SIG-M5 treated with dmso at 0.1 percent for 504 hours (cell line): ENCODE results near the gene HTR7.
"Not testable (repeated sequence)": the region's sequence is repeated elsewhere in the genome, so short reads cannot be mapped to it uniquely, and the experiment has no call there.

Experiments
- DNase-seq: peaks from one replicate; lab custom pipeline; 2025; ENCODE audit not compliant: unreplicated experiment; lab: John Stamatoyannopoulos, UW

HTR7 gene

DNA sequence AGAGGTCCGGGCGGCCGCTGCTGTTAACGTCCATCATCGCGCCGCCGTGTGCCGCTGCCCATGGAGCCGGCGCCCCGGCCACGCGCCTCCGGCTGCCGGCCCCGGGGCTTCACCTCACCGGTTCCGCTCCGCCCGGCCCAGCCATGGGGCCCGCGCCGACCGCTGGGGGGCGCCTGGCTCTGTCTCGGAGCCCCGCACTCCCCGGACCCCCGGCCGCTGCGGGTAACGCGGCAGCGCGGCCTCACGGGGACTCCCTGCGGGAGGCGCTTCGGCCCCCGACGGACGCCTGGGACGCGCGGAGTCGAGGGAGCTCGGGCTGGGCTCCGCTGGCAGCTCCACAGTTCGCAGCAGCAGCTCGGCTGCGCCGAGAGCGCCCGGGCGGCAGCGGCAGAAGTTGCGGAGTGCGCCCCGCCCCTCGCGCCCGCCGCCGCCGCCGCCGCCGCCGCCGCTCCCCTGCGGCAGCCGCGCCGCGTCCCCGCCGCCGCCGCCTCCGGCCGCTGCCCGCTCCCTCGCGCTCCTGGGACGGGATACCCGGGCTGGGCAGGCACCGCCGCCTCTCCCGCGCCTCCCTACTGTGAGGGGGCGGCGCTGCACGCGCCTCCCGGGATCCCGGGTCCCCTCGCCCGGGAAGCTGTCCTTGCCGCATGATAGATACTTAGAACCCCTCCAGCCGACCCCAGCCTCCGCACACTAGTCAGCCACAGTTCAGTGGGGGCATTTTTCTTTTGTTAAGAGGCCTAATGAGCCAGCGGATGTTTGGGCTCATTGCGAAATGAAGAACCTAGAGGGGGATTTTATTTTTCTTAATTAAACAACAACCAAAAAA is at the start of gene HTR7:
Gene HTR7, minus strand, starts transcription at position 405 of the 826 bp plus-strand sequence. Its CDS starts 368 bp downstream, at position 37.
- no peak for DNase-seq

DNA sequence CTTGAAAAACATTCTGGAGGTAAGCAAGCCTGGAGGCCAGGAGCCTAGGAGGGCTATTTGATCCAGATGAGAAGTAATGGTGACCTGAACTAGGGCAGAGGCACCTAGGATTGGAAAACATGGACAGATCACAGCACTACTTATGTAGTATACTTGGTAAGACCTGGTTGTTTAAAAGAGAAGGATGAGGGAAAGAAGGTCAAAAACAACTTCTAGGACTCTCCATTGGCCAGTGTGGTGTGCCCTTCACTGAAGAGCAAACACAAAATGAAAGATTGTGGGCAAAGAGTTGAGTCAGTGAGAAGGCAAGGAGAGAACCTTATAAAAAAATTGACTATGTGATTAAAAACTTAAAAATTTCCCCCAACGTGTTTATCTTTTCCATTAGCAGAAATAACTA is 48.8 kb upstream of the HTR7 start:
- no peak for DNase-seq

DNA sequence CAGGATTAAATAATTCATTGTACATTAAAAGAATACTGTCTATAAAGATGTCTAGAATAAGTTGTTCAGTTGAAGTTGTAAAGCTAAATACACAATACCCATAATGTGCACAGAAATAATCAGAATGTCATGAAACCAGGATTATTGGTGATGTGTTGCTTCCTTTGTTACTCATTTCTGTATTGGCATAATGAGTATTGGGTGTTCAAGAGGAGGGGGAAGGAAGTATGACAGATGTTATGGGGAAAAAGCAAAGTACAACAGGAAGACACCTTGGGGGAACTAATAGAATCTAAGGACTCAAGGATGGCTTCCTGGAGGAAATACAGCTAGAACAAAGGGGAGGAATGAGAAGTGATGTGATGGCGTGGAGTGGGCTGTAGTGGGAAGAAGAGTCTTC is 48.1 kb upstream of the HTR7 start:
- DNase-seq: no peak

DNA sequence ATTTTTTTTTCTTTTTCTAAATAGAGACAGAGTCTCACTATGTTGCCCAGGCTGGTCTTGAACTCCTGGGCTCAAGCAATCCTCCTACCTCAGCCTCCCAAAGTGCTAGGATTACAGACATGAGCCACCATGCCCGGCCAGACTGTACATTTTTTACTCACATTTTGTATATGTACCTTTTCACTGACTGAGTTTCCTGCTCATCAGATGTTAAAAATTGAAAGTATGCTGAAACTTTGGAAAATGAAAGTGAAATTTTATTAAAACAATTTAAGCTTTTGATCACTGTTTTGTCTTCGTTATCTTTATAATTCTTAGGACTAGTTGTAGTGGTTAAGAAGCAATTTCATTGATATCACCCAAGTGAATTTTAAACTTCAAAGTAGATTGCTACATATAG is 39.1 kb upstream of the HTR7 start:
- not testable (repeated sequence) for DNase-seq

- DNase-seq: no peak
Observed at GRCh38 chr10:90893190-90893589, 35.4 kb upstream of the HTR7 start.

- no peak for DNase-seq
Observed at GRCh38 chr10:90890347-90890746, 32.5 kb upstream of the HTR7 start.

GRCh38 chr10:90889636-90890035 is 31.8 kb upstream of the HTR7 start:
- no peak for DNase-seq

DNA sequence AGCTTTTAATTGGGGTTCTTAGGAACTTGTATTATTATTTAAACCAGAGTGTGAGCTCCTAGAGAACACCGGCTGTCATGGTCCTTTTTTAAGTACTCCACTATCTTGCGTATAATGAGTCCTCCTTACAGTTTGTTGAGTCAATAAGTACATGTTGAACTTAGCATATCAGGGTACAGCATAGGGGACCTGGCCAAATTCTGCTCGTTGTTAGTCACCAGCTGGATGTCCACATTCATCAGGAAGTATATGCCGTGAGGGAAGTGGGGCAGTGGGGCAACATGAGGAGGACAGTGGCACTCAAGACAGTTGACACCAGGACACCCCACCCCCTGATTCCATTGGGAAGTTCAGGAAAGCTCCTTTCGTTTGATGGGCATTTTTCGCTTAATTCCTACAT is 30.5 kb upstream of the HTR7 start:
- no peak for DNase-seq

DNA sequence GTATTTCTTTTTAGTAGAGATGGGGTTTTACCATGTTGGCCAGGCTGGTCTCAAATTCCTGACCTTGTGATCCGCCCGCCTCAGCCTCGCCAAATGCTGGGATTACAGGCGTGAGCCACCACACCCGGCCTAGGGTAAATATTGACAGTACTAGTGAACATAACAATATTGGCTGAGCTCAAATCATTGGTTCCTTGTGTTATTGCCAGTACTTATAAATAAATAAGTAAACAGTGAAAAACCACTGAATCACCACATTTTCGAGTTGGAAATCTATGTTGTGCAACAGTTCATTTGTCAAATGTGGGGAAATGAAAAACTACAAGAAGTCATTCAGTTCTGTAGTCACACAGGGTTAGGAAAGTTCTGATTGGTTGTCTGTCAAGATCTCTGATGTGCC is 29.7 kb upstream of the HTR7 start:
- no peak for DNase-seq

- no peak for DNase-seq
Observed at GRCh38 chr10:90885176-90885575, 27.3 kb upstream of the HTR7 start.

- DNase-seq: no peak
Observed at GRCh38 chr10:90884431-90884830, 26.6 kb upstream of the HTR7 start.

GRCh38 chr10:90880059-90880719 is 22.4 kb upstream of the HTR7 start:
- DNase-seq: peak; percentile 42

DNA sequence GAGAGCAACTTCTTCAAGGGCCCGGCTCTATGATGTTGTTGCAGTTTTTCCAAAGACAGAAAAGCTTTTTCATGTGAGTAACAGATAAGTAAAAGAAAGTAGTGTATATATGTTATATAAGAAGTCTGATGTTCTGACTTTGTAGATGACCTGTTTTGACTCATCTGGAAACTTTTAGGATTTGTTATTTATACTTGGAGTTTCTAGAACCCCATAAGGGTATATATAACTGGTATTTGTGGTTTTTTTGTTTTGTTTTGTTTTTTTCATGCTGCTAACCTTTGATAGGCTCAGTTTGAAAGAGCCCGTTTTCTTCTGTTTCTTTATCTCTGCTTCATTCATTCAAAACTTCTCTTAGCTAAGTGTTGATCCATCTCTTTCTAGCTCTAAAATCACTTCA is 21.2 kb upstream of the HTR7 start:
- DNase-seq: no peak

DNA sequence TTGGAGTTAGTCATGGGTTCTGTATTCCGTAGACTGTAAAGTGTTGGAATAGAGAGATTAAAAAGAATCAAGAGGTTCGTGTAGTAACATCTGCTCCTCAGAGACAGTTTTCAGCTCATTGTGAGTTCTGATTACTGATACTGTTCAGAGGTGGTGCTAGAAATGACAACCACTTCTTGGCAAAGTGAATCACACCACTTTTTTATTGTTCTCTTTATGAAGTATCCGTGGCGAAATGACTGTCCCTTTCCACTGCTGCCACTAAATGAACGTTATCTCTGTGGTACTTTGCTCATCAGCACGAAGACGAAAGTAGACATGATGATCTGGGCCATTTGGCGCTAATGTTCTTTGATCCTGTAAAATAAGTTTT is 14.8 kb upstream of the HTR7 start:
- no peak for DNase-seq

GRCh38 chr10:90871766-90872647 is 14.2 kb upstream of the HTR7 start, which contains the start of gene RPP30:
RPP30 (plus strand) TSS chr10:90871974; CDS start chr10:90871987, 13 bp downstream.
- peak; percentile 74 for DNase-seq

DNA sequence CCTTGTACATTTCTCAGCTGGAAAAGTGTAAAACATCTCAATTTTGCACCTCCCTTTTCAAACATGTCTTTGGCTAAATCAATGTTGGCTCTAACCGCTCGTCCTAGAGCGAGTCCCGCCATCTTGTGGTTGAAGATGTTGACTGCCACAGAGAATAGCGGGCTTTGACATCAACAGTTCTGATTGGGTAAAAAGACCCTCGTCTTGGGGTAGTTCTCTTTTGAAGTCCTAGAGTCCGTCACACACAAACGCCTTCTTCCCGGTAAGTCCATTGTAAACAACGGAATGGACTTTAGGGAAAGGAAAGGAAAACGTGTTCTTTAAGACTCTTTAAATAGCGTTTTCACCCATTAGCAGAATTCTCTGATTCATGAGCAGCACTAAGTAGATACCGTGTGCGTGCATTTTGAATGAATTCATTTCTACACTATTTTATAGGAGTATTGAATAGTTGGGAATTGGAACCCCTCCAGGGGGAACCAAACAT is 13.5 kb upstream of the HTR7 start:
- peak; percentile 58 for DNase-seq

GRCh38 chr10:90866050-90866598 is 8.3 kb upstream of the HTR7 start:
- DNase-seq: no peak

GRCh38 chr10:90865401-90865800 is 7.6 kb upstream of the HTR7 start:
- DNase-seq: no peak

DNA sequence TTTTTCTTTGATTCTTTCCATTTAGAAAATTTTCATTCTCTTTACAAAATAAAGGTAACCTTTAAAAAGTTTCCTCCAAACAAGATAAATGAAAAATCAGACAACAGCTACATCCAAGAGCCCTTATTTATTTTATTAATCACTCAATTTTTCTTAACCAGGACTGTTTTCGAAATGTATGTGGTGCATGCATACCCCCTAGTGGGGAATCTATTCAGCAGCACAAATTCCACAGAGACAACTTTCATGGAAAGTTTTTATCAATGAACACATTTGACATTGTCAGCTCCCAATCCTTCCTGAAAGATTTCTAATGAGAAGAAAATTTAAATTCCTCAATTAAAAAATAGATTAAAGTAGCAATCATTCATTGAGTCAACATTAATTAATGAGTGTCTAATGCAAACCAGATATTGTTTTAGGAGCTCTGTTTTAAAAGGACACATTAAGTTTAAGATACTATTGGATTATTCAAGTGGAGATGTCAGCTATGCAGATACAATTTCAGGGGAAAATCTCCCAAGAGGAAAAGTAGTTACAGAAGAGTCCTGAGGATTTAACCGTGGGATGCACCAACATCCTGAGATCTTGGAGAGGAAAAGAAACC is 5.2 kb upstream of the HTR7 start:
- DNase-seq: peak; percentile 22

DNA sequence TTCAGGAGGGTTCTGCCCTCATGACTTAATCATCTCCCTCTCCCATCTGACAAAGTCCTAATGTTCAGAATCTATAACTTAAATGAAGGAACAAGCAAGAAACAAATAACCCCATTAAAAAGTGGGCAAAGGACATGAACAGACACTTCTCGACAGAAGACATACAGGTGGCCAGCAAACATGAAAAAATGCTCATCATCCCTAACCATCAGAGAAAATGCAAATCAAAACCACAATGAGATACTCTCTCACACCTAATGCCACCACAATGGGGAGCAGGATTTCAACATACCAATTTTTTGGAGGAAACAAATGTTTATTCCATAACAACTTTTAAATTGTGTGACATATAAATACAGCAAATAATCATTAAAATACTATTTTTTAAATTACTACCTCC is 3.0 kb upstream of the HTR7 start:
- no peak for DNase-seq

DNA sequence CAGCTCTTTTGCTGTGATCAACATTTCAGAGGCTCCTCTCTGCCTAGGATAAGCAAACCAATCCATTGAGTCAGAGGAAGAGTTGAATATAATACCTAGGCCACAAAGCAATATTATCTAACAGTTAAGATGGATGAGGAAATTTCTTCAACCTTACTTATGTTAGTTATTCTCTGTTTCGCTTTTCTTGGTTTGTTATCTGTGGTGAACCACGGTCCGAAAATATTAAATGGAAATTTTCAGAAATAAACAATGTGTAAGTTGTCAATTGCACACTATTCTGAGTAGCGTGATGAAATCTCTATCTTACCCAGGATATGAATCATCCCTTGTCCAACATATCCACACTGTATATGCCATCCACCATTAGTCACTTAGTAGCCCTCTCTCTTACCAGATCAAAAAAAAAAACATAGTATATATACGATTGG is 1.5 kb upstream of the HTR7 start:
- DNase-seq: peak; percentile 64
